Caco-2 (cell line): ENCODE measurements around the gene ATP6AP2. TPM values are rescaled to one million over a fixed set of nuclear protein-coding genes. Genes with fewer than 3 reads are reported as not detected.

ENCODE experiments used
- BruUV-seq: library from RNA; stranded (reverse); fragments of 400-500 nt; replicated peaks from 2 replicates; lab custom pipeline; 2021; lab: Mats Ljungman, UMichigan
- CTCF ChIA-PET: fragments of 300-600 bp; sonication (Branson Sonifier 250); formaldehyde crosslinking; loops from one replicate; lab custom pipeline; 2022; ENCODE audit warnings: antibody characterized with exemption; lab: Charles Lee
- POLR2A ChIA-PET: fragments of 300-600 bp; sonication (Branson Sonifier 250); formaldehyde crosslinking; loops from one replicate; lab custom pipeline; 2022; ENCODE audit warnings: antibody characterized with exemption; lab: Charles Lee
- DNase-seq, 2 experiments: peaks; one replicate each; pipeline versions ENCODE4 v3.0.0 to v3.0.0-alpha.2; 2020 to 2022
- H3K27me3 ChIP-seq: replicated peaks from 2 replicates; pipeline ENCODE4 v1.6.0; 2011; ENCODE audit warnings: low read length; ENCODE audit not compliant: control insufficient read depth, insufficient read depth
- H3K36me3 ChIP-seq: 2 replicates; pipeline ENCODE4 v1.5.1; 2011; ENCODE audit warnings: low read length; ENCODE audit not compliant: control insufficient read depth, insufficient read depth
- H3K4me1 ChIP-seq: fragments of 250-450 bp; sonication (Bioruptor Pico); 2 replicates; pipeline ENCODE4 v1.5.1; 2020; ENCODE audit warnings: mild to moderate bottlenecking
- H3K4me3 ChIP-seq: 2 replicates; pipeline ENCODE4 v1.5.1; 2011; ENCODE audit warnings: low read depth, mild to moderate bottlenecking, control low read depth, low read length
- H3K9me3 ChIP-seq: fragments of 250-450 bp; sonication (Bioruptor Pico); 2 replicates; pipeline ENCODE4 v1.5.1; 2020; ENCODE audit warnings: mild to moderate bottlenecking, moderate library complexity
- H3K27ac Mint-ChIP-seq: one replicate; pipeline ENCODE4 v1.8.0; 2022; ENCODE audit warnings: mixed read lengths; ENCODE audit not compliant: unreplicated experiment
- H3K27me3 Mint-ChIP-seq: one replicate; pipeline ENCODE4 v1.8.0; 2022; ENCODE audit warnings: mixed read lengths; ENCODE audit not compliant: insufficient read depth, unreplicated experiment
- H3K36me3 Mint-ChIP-seq: one replicate; pipeline ENCODE4 v1.8.0; 2022; ENCODE audit warnings: mild to moderate bottlenecking, mixed read lengths; ENCODE audit not compliant: insufficient read depth, unreplicated experiment
- H3K4me1 Mint-ChIP-seq: one replicate; pipeline ENCODE4 v1.8.0; 2022; ENCODE audit warnings: low read depth, mixed read lengths; ENCODE audit not compliant: unreplicated experiment
- H3K4me3 Mint-ChIP-seq: one replicate; pipeline ENCODE4 v1.8.0; 2022; ENCODE audit warnings: mild to moderate bottlenecking, moderate library complexity, mixed read lengths; ENCODE audit not compliant: unreplicated experiment
- H3K9me3 Mint-ChIP-seq: one replicate; pipeline ENCODE4 v1.8.0; 2022; ENCODE audit warnings: mixed read lengths; ENCODE audit not compliant: unreplicated experiment
- CTCF ChIP-seq, 2 experiments: fragments of 200-600 bp in 1 of 2; IDR thresholded peaks; 1 replicate in 1 of 2; 2 replicates in 1 of 2; pipeline versions ENCODE4 v1.5.1 to v1.8.0; 2011 to 2022; ENCODE audit warnings: antibody characterized with exemption in 1 of 2, control low read depth in 1 of 2, inconsistent platforms in 1 of 2, low read depth in 1 of 2, low read length in 1 of 2, mild to moderate bottlenecking in 1 of 2, moderate library complexity in 1 of 2; ENCODE audit not compliant: insufficient read depth in 1 of 2, severe bottlenecking in 1 of 2, unreplicated experiment in 1 of 2
- intact Hi-C: fragments of 100-400 bp; cut with micrococcal nuclease; formaldehyde crosslinking; loops from one replicate; pipeline ENCODE4 v1.10.0; 2022; ENCODE audit not compliant: unreplicated experiment
- total RNA-seq: library from RNA; stranded (reverse); gene quantifications from 2 replicates; pipeline ENCODE4 v1.2.3, GENCODE V29; 2022

Gene ATP6AP2
- total RNA-seq, 1 experiment from 2014 or later, result 90.0 TPM

GRCh38 chrX:40603446-40603845, 22.7 kb downstream of the ATP6AP2 start:
- no peak overlapping the region for H3K27ac Mint-ChIP-seq
- H3K4me1 ChIP-seq, result no peaks in the 10 kb centered on the region
- no peaks in the 10 kb centered on the region for H3K27me3 Mint-ChIP-seq
- H3K9me3 ChIP-seq, result no peaks in the 10 kb centered on the region
- no peaks in the 10 kb centered on the region for H3K36me3 ChIP-seq
- H3K4me1 Mint-ChIP-seq, result no peaks in the 10 kb centered on the region
- no peak overlapping the region for H3K4me3 Mint-ChIP-seq
- no peak for TF ChIP-seq CTCF (IDR thresholded peaks at IDR 0.05; ENCODE audit: insufficient read depth in 1 of 2, low read depth in 1 of 2, low read length in 1 of 2, severe bottlenecking in 1 of 2, unreplicated experiment in 1 of 2)
- intact Hi-C loops, result no loop called here
- peaks cover 30% of the 10 kb centered on the region for H3K36me3 Mint-ChIP-seq
- H3K27me3 ChIP-seq, result no peaks in the 10 kb centered on the region
- BruUV-seq, result no TSS peak
- ChIA-PET POLR2A (no interaction called here), CTCF (no interaction called here)
- no peaks in the 10 kb centered on the region for H3K9me3 Mint-ChIP-seq
- DNase-seq, result no peak
- no peak overlapping the region for H3K4me3 ChIP-seq

- Histone ChIP-seq H3K36me3 (no peaks in the 10 kb centered on the region), H3K9me3 (no peaks in the 10 kb centered on the region), H3K27me3 (no peaks in the 10 kb centered on the region), H3K4me1 (no peaks in the 10 kb centered on the region), H3K4me3 (no peak overlapping the region)
- Mint-ChIP-seq H3K4me3 (no peak overlapping the region), H3K27ac (no peak overlapping the region), H3K4me1 (no peaks in the 10 kb centered on the region), H3K27me3 (no peaks in the 10 kb centered on the region), H3K9me3 (no peaks in the 10 kb centered on the region), H3K36me3 (peaks cover 14% of the 10 kb centered on the region)
- CTCF ChIA-PET, result no interaction called here
- no TSS peak for BruUV-seq
- POLR2A ChIA-PET, result no interaction called here
- no peak for TF ChIP-seq CTCF (IDR thresholded peaks at IDR 0.05; ENCODE audit: insufficient read depth in 1 of 2, low read depth in 1 of 2, low read length in 1 of 2, severe bottlenecking in 1 of 2, unreplicated experiment in 1 of 2)
- intact Hi-C loops, result no loop called here
- no peak for DNase-seq
These were observed 26.6 kb downstream of the ATP6AP2 start for GRCh38 chrX:40607381-40607780.

GRCh38 chrX:40612511-40612910, 31.7 kb downstream of the ATP6AP2 start:
- no peak for TF ChIP-seq CTCF (IDR thresholded peaks at IDR 0.05; ENCODE audit: insufficient read depth in 1 of 2, low read depth in 1 of 2, low read length in 1 of 2, severe bottlenecking in 1 of 2, unreplicated experiment in 1 of 2)
- no TSS peak for BruUV-seq
- no peaks in the 10 kb centered on the region for H3K9me3 Mint-ChIP-seq
- H3K4me1 ChIP-seq, result no peaks in the 10 kb centered on the region
- H3K4me3 ChIP-seq, result no peak overlapping the region
- H3K4me3 Mint-ChIP-seq, result no peak overlapping the region
- DNase-seq, result no peak
- H3K36me3 Mint-ChIP-seq, result no peaks in the 10 kb centered on the region
- ChIA-PET POLR2A (no interaction called here), CTCF (no interaction called here)
- no peaks in the 10 kb centered on the region for H3K27me3 ChIP-seq
- intact Hi-C loops, result no loop called here
- H3K4me1 Mint-ChIP-seq, result no peaks in the 10 kb centered on the region
- H3K27ac Mint-ChIP-seq, result no peak overlapping the region
- H3K36me3 ChIP-seq, result no peaks in the 10 kb centered on the region
- H3K9me3 ChIP-seq, result no peaks in the 10 kb centered on the region
- H3K27me3 Mint-ChIP-seq, result no peaks in the 10 kb centered on the region
